Activated T-cell treated with anti-CD3 and anti-CD28 coated beads for 48 hours (primary cell): Measurements from ENCODE around the gene WIPF3.
"Not testable (repeated sequence)": the region's sequence is repeated elsewhere in the genome, so short reads cannot be mapped to it uniquely, and the experiment has no call there.

Experiments used
- DNase-seq: peaks from one replicate; pipeline ENCODE4 v3.0.0-alpha.2; 2020; ENCODE audit warnings: low read depth

WIPF3 gene

DNA sequence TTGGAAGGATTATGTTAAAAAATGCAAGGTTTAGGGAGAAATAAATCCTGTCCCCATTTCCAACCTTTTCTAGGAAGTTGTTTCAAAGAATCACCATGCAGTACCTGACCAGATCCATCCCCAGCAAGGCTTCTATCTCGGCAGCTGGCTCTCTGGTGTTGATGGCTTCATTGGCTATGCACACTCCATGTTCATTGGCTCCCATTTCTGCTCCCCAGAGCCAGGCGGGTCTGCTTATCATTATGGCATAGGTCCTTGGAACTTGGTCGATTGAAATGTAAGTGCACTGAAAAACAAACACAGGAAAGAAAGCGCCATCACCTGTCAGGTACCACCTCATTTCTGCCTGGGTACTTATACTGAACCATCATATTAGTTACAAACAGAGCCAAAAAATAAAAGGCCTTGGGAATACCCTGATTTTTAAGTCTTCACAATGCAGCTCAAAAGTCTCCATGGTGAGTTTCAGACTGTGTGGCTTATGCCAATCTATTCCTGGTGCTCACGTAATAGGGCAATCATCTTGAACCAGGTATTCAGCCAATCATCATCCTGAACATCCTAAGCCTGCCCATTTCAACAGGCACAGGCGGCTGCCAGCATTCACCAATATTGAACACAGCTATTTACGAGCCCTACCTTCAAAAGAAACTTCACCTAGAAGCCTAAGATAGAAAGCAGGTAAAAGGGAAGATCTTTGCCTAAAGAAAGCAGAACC is 148.9 kb downstream of the WIPF3 start:
- no peak for DNase-seq

- DNase-seq, result no peak
Observed at GRCh38 chr7:29955799-29956486, 149.6 kb downstream of the WIPF3 start.

GRCh38 chr7:29956487-29956836 is 150.2 kb downstream of the WIPF3 start:
- no peak for DNase-seq

DNA sequence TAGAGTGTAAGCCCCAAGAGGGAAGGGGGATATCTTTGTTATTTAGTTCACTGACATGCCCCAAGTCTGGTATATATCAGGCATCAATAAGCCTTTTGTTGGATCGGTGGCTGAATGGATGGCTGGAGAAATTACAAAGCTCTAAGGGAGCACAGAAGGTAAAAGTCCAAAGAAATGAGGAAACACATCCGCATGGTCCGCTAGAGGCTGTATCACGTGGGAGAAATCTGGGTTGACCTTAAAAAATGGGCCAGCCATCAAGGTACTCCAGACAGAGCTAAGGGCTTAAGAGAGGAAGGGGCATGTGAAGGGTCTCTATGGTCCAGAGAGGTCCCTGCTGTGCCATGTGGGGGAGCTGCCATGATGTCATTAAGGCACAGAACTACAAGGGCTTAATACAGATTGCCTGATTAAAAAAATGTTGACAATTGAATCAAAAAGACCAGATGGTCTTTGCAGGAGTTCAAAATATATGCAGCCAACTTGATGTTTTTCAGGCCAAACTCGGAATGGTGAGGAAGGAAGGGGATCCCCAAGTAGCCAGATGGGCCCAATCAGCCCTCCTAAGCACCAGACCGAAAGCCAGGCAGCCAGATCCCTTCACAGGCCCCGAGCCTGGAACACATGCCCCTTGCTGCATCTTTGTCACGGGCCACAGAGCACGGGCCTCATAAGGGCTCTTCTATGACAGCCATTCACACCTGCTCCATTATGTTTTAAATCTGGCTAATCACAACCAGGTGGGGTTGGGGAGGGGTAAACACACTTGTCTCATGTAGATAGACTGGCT is 151.4 kb downstream of the WIPF3 start:
- no peak for DNase-seq

GRCh38 chr7:29958667-29959358 is 152.5 kb downstream of the WIPF3 start:
- no peak for DNase-seq

GRCh38 chr7:29961611-29962010 is 155.3 kb downstream of the WIPF3 start:
- not testable (repeated sequence) for DNase-seq

GRCh38 chr7:29962035-29962434 is 155.7 kb downstream of the WIPF3 start:
- no peak for DNase-seq

GRCh38 chr7:29965030-29965429 is 158.7 kb downstream of the WIPF3 start:
- DNase-seq, result no peak
